A549 treated with GW870086 at 1 μM for 4 hours (cell line): ENCODE data around the gene SRGAP2B. TPM values are rescaled to one million over a fixed set of nuclear protein-coding genes. Genes with fewer than 3 reads are reported as not detected.

Experiments
- total RNA-seq: library from RNA; stranded (reverse); fragments of 200-300 nt; extraction: Qiagen RNA extraction; gene quantifications from 5 replicates; pipeline ENCODE4 v1.2.3, GENCODE V29; 2022; ENCODE audit warnings: low read depth

SRGAP2B gene
- total RNA-seq = 13.4 to 18.2 TPM (median 17.1 TPM) in 5 replicates

GRCh38 chr1:145095284-145096057, at the start of gene SRGAP2B, which contains the start of gene FAM72D:
Gene SRGAP2B (minus strand): TSS chr1:145095328. CDS start chr1:145092901, 2,427 bp downstream.
Gene FAM72D (plus strand): TSS chr1:145095974. CDS start chr1:145096848, 874 bp downstream.

Other genes with a start within 250 kb of the SRGAP2B start
- 5.2 to 6.3 TPM (median 5.2 TPM) in 5 replicates for gene FAM72D, start 646 bp upstream of the SRGAP2B start, total RNA-seq
- not detected in 5 replicates for gene PPIAL4D, start 146.8 kb upstream of the SRGAP2B start, total RNA-seq